PC-9 (cell line): Measurements from ENCODE around the gene PLXDC2. TPM values are rescaled to one million over a fixed set of nuclear protein-coding genes. Genes with fewer than 3 reads are reported as not detected.

ENCODE experiments used
- BruUV-seq: library from RNA; stranded (reverse); fragments of 400-500 nt; replicated peaks from 2 replicates; lab custom pipeline; 2021; lab: Mats Ljungman, UMichigan
- CTCF ChIA-PET: fragments of 300-600 bp; sonication (Branson Sonifier 250); formaldehyde crosslinking; loops from one replicate; lab custom pipeline; 2022; ENCODE audit warnings: antibody characterized with exemption; lab: Charles Lee
- POLR2A ChIA-PET: fragments of 300-600 bp; sonication (Branson Sonifier 250); formaldehyde crosslinking; loops from one replicate; lab custom pipeline; 2022; ENCODE audit warnings: antibody characterized with exemption; ENCODE audit not compliant: unreplicated experiment; lab: Charles Lee
- DNase-seq, 2 experiments: peaks; one replicate each; pipeline versions ENCODE4 v3.0.0 to v3.0.0-alpha.2; 2015 to 2022; ENCODE audit warnings: mixed read lengths in 1 of 2
- H2AFZ ChIP-seq: fragments of 200-600 bp; sonication (generic); 2 replicates; pipeline ENCODE4 v1.8.1; 2017; ENCODE audit warnings: antibody characterized with exemption
- H3F3A ChIP-seq: fragments of 200-600 bp; sonication (generic); 2 replicates; pipeline ENCODE4 v1.8.1; 2017; ENCODE audit warnings: antibody characterized with exemption, mild to moderate bottlenecking, low read depth; ENCODE audit not compliant: insufficient read depth
- H3K27ac ChIP-seq: fragments of 200-600 bp; sonication (generic); 2 replicates; pipeline ENCODE4 v1.6.1; 2016; ENCODE audit warnings: mixed run types
- H3K27me3 ChIP-seq: fragments of 200-600 bp; sonication (generic); 2 replicates; pipeline ENCODE4 v1.6.1; 2016; ENCODE audit warnings: low read depth, mixed run types; ENCODE audit not compliant: insufficient read depth
- H3K36me3 ChIP-seq: fragments of 200-600 bp; sonication (generic); 2 replicates; pipeline ENCODE4 v1.6.1; 2016; ENCODE audit warnings: low read depth, mixed run types
- H3K4me1 ChIP-seq: fragments of 200-600 bp; sonication (generic); replicated peaks from 2 replicates; pipeline ENCODE4 v1.6.1; 2016; ENCODE audit warnings: mixed run types; ENCODE audit not compliant: insufficient read depth
- H3K4me2 ChIP-seq: fragments of 200-600 bp; sonication (generic); 2 replicates; pipeline ENCODE4 v1.6.1; 2017; ENCODE audit warnings: mixed run types
- H3K4me3 ChIP-seq: fragments of 200-600 bp; sonication (generic); 2 replicates; pipeline ENCODE4 v1.6.1; 2016; ENCODE audit warnings: mixed run types
- H3K79me2 ChIP-seq: fragments of 200-600 bp; sonication (generic); 2 replicates; pipeline ENCODE4 v1.6.1; 2017; ENCODE audit warnings: low read depth, mixed run types
- H3K9me2 ChIP-seq: fragments of 200-600 bp; sonication (generic); 2 replicates; pipeline ENCODE4 v1.8.1; 2017; ENCODE audit warnings: mild to moderate bottlenecking; ENCODE audit not compliant: insufficient read depth
- H3K9me3 ChIP-seq: fragments of 200-600 bp; sonication (generic); 2 replicates; pipeline ENCODE4 v1.8.1; 2016; ENCODE audit warnings: low read depth; ENCODE audit not compliant: insufficient read depth
- H4K20me1 ChIP-seq: fragments of 200-600 bp; sonication (generic); 2 replicates; pipeline ENCODE4 v1.8.1; 2017; ENCODE audit not compliant: insufficient read depth
- CTCF ChIP-seq: fragments of 200-600 bp; sonication (generic); conservative IDR thresholded peaks from 2 replicates; pipeline ENCODE4 v1.6.1; 2017; ENCODE audit warnings: mixed run types, antibody characterized with exemption, mild to moderate bottlenecking, moderate library complexity
- EZH2 ChIP-seq: fragments of 200-600 bp; sonication (generic); IDR thresholded peaks from 2 replicates; pipeline ENCODE4 v1.8.0; 2017; ENCODE audit warnings: antibody characterized with exemption, low read depth
- intact Hi-C: fragments of 100-400 bp; cut with micrococcal nuclease; formaldehyde crosslinking; loops from one replicate; pipeline ENCODE4 v1.10.0; 2022; ENCODE audit not compliant: unreplicated experiment
- total RNA-seq: library from RNA; stranded (reverse); gene quantifications from 2 replicates; pipeline ENCODE4 v1.2.3, GENCODE V29; 2021

PLXDC2 gene
- total RNA-seq, 1 experiment from 2014 or later = not detected

- H4K20me1 ChIP-seq = no peaks in the 10 kb centered on the region
- no peaks in the 10 kb centered on the region for H3K27me3 ChIP-seq
- intact Hi-C loops = no loop called here
- H3K36me3 ChIP-seq = no peaks in the 10 kb centered on the region
- no peaks in the 10 kb centered on the region for H3K79me2 ChIP-seq
- no peak for DNase-seq
- TF ChIP-seq CTCF (no peak), EZH2 (no peak)
- CTCF ChIA-PET = interaction anchor here (0.6 kb wide), 1 partner anchor 1684 kb away, joined by 7 read pairs; no protein-coding TSS in a partner anchor
- POLR2A ChIA-PET = no interaction called here
- no peaks in the 10 kb centered on the region for H3K4me1 ChIP-seq
- H3K4me2 ChIP-seq = no peak overlapping the region
- H3K9me3 ChIP-seq = no peaks in the 10 kb centered on the region
- H3F3A ChIP-seq = no peaks in the 10 kb centered on the region
- BruUV-seq = no TSS peak
- H3K4me3 ChIP-seq = no peak overlapping the region
- H2AFZ ChIP-seq = no peak overlapping the region
- H3K27ac ChIP-seq = no peak overlapping the region
- no peaks in the 10 kb centered on the region for H3K9me2 ChIP-seq
Observed at GRCh38 chr10:19872504-19873271, 56.5 kb downstream of the PLXDC2 start.

DNA sequence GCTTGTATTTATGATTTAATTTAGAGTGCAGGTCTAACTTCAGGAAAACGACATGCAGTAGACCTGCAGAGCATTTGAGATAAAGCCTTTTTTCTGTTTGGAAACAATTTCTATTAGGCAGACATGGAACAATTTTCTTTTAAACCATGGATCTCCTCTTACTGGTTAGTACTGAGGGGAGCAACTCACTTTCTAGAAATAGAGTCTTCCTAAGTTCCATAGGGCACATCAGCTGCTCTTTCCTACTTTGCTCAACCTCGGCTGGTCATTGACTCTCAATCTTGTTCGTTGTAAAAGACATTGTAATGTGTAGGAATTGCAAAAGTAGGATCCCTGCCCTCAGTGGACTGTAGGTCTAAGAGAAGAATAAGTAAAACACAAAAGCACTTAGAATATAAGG, 58.0 kb downstream of the PLXDC2 start:
- intact Hi-C loops = no loop called here
- ChIA-PET CTCF (no interaction called here), POLR2A (no interaction called here)
- no peaks in the 10 kb centered on the region for H3K9me2 ChIP-seq
- no peaks in the 10 kb centered on the region for H3F3A ChIP-seq
- no peak for DNase-seq
- H4K20me1 ChIP-seq = no peaks in the 10 kb centered on the region
- BruUV-seq = no TSS peak
- H3K4me3 ChIP-seq = no peak overlapping the region
- no peaks in the 10 kb centered on the region for H3K36me3 ChIP-seq
- H3K27ac ChIP-seq = no peak overlapping the region
- no peak overlapping the region for H3K4me2 ChIP-seq
- no peak for TF ChIP-seq EZH2
- no peak for TF ChIP-seq CTCF
- no peaks in the 10 kb centered on the region for H3K4me1 ChIP-seq
- no peak overlapping the region for H2AFZ ChIP-seq
- no peaks in the 10 kb centered on the region for H3K9me3 ChIP-seq
- no peaks in the 10 kb centered on the region for H3K79me2 ChIP-seq
- no peaks in the 10 kb centered on the region for H3K27me3 ChIP-seq

- ChIA-PET POLR2A (no interaction called here), CTCF (no interaction called here)
- Histone ChIP-seq H3K4me3 (no peak overlapping the region), H2AFZ (no peak overlapping the region), H3K4me1 (no peaks in the 10 kb centered on the region), H3K9me2 (no peaks in the 10 kb centered on the region), H3K9me3 (no peaks in the 10 kb centered on the region), H4K20me1 (no peaks in the 10 kb centered on the region), H3K36me3 (no peaks in the 10 kb centered on the region), H3K27me3 (no peaks in the 10 kb centered on the region), H3K79me2 (no peaks in the 10 kb centered on the region), H3K4me2 (no peak overlapping the region), H3K27ac (no peak overlapping the region), H3F3A (no peaks in the 10 kb centered on the region)
- intact Hi-C loops = no loop called here
- no TSS peak for BruUV-seq
- TF ChIP-seq CTCF = no peak
- no peak for TF ChIP-seq EZH2
- no peak for DNase-seq
Observed at GRCh38 chr10:19874791-19875190, 58.6 kb downstream of the PLXDC2 start.
